Prostate gland (tissue), 2 donors: ENCODE data around the gene DGKE.

Experiments used
- POLR2A ChIP-seq: fragments of 450-650 bp; IDR thresholded peaks from one replicate; pipeline ENCODE4 v1.6.1; 2016; ENCODE audit warnings: antibody characterized with exemption, mild to moderate bottlenecking
- TF ChIP-seq, protein P1 (sequence below), 4 experiments: fragments of 200-600 bp in 2 of 4; fragments of 450-650 bp in 2 of 4; sonication (generic) in 2 of 4; IDR thresholded peaks; 1 replicate in 3 of 4; 2 replicates in 1 of 4; pipeline ENCODE4 v1.5.1; 2016 to 2019; ENCODE audit warnings: antibody characterized with exemption in 4 of 4, mild to moderate bottlenecking in 2 of 4, moderate library complexity in 2 of 4

DNA sequence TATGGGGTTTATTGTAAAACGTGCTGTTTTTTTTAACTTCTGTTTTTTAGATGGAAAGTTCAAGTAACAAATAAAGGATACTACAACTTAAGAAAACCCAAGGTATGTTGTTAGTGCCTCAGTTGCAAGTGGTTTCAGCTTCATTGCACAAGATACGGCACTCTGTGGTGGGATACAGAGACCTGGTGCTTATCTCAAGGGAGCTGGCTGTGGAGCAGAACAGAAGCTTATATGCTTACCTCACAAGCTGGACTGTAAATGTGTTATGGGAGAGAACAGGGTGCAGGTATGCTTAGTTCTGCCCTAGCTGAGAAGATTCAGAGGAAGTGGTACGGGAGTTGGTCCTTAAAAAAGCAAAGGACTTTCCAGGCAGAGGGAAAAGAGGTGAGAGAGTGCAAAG, 15.2 kb downstream of the DGKE start:
- TF ChIP-seq, protein P1, sequence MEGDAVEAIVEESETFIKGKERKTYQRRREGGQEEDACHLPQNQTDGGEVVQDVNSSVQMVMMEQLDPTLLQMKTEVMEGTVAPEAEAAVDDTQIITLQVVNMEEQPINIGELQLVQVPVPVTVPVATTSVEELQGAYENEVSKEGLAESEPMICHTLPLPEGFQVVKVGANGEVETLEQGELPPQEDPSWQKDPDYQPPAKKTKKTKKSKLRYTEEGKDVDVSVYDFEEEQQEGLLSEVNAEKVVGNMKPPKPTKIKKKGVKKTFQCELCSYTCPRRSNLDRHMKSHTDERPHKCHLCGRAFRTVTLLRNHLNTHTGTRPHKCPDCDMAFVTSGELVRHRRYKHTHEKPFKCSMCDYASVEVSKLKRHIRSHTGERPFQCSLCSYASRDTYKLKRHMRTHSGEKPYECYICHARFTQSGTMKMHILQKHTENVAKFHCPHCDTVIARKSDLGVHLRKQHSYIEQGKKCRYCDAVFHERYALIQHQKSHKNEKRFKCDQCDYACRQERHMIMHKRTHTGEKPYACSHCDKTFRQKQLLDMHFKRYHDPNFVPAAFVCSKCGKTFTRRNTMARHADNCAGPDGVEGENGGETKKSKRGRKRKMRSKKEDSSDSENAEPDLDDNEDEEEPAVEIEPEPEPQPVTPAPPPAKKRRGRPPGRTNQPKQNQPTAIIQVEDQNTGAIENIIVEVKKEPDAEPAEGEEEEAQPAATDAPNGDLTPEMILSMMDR (IDR thresholded peaks at IDR 0.05), result no peak
- TF ChIP-seq POLR2A, result no peak
